Neural crest cell (in vitro differentiated cells): Measurements from ENCODE around the gene PAPOLA. TPM values are rescaled to one million over a fixed set of nuclear protein-coding genes. Genes with fewer than 3 reads are reported as not detected.

Source experiments
- DNase-seq: peaks from one replicate; pipeline ENCODE4 v3.0.0; 2021; ENCODE audit warnings: low read depth, mixed read lengths, low spot score
- H3K27ac Mint-ChIP-seq: one replicate; pipeline ENCODE4 v1.8.0; 2021; ENCODE audit warnings: mild to moderate bottlenecking, mixed read lengths; ENCODE audit not compliant: unreplicated experiment
- H3K27me3 Mint-ChIP-seq: 2 replicates; pipeline ENCODE4 v1.8.0; 2021; ENCODE audit warnings: low read depth, mild to moderate bottlenecking, mixed read lengths
- H3K36me3 Mint-ChIP-seq: 2 replicates; pipeline ENCODE4 v1.8.0; 2021; ENCODE audit warnings: low read depth, mild to moderate bottlenecking, mixed read lengths
- H3K4me1 Mint-ChIP-seq: 2 replicates; pipeline ENCODE4 v1.8.0; 2021; ENCODE audit warnings: mixed read lengths
- H3K4me3 Mint-ChIP-seq: one replicate; pipeline ENCODE4 v1.8.0; 2021; ENCODE audit warnings: mild to moderate bottlenecking, mixed read lengths
- H3K9me3 Mint-ChIP-seq: 2 replicates; pipeline ENCODE4 v1.8.0; 2021; ENCODE audit warnings: mixed read lengths
- CTCF ChIP-seq: fragments of 200-600 bp; sonication (generic); conservative IDR thresholded peaks from 2 replicates; pipeline ENCODE4 v1.5.0; 2021; ENCODE audit warnings: antibody characterized with exemption, mild to moderate bottlenecking
- total RNA-seq: library from RNA; stranded (reverse); gene quantifications from 2 replicates; pipeline ENCODE4 v1.2.1, GENCODE V29; 2021

PAPOLA gene
- total RNA-seq, 1 donor from 2014 or later = 215 TPM

- no peaks in the 10 kb centered on the region for H3K27me3 Mint-ChIP-seq
- H3K4me3 Mint-ChIP-seq = no peak overlapping the region
- peaks cover 36% of the 10 kb centered on the region for H3K4me1 Mint-ChIP-seq
- TF ChIP-seq CTCF = no peak
- no peaks in the 10 kb centered on the region for H3K36me3 Mint-ChIP-seq
- no peak for DNase-seq
- no peaks in the 10 kb centered on the region for H3K9me3 Mint-ChIP-seq
- H3K27ac Mint-ChIP-seq = no peak overlapping the region
Measured at GRCh38 chr14:96515731-96516130, 13.5 kb downstream of the PAPOLA start.

GRCh38 chr14:96516351-96516750, 14.2 kb downstream of the PAPOLA start:
- TF ChIP-seq CTCF = no peak
- H3K4me1 Mint-ChIP-seq = peaks cover 30% of the 10 kb centered on the region

GRCh38 chr14:96519970-96520369, 17.8 kb downstream of the PAPOLA start:
- no peak for TF ChIP-seq CTCF
- H3K36me3 Mint-ChIP-seq = no peaks in the 10 kb centered on the region
- no peak for DNase-seq

More at GRCh38 chr14:96516351-96516750, 14.2 kb downstream of the PAPOLA start:
- Mint-ChIP-seq H3K27ac (no peak overlapping the region), H3K27me3 (no peaks in the 10 kb centered on the region), H3K9me3 (no peaks in the 10 kb centered on the region), H3K4me3 (no peak overlapping the region), H3K36me3 (no peaks in the 10 kb centered on the region)
- DNase-seq = no peak

GRCh38 chr14:96525452-96525851, 23.3 kb downstream of the PAPOLA start:
- no peak overlapping the region for H3K27ac Mint-ChIP-seq
- no peaks in the 10 kb centered on the region for H3K9me3 Mint-ChIP-seq
- no peak for TF ChIP-seq CTCF
- no peak overlapping the region for H3K4me3 Mint-ChIP-seq
- H3K4me1 Mint-ChIP-seq = no peaks in the 10 kb centered on the region
- DNase-seq = no peak
- no peaks in the 10 kb centered on the region for H3K27me3 Mint-ChIP-seq
- peaks cover 4% of the 10 kb centered on the region for H3K36me3 Mint-ChIP-seq

More at GRCh38 chr14:96519970-96520369, 17.8 kb downstream of the PAPOLA start:
- Mint-ChIP-seq H3K4me3 (no peak overlapping the region), H3K27me3 (no peaks in the 10 kb centered on the region), H3K27ac (no peak overlapping the region), H3K9me3 (no peaks in the 10 kb centered on the region), H3K4me1 (peaks cover 19% of the 10 kb centered on the region)

GRCh38 chr14:96532632-96533031, 30.4 kb downstream of the PAPOLA start:
- H3K36me3 Mint-ChIP-seq = peaks cover 5% of the 10 kb centered on the region
- DNase-seq = no peak
- H3K4me1 Mint-ChIP-seq = no peaks in the 10 kb centered on the region
- no peak overlapping the region for H3K27ac Mint-ChIP-seq
- H3K9me3 Mint-ChIP-seq = no peaks in the 10 kb centered on the region
- no peak for TF ChIP-seq CTCF
- no peak overlapping the region for H3K4me3 Mint-ChIP-seq
- H3K27me3 Mint-ChIP-seq = no peaks in the 10 kb centered on the region

- H3K27ac Mint-ChIP-seq = no peak overlapping the region
- H3K36me3 Mint-ChIP-seq = peaks cover 7% of the 10 kb centered on the region
- H3K9me3 Mint-ChIP-seq = no peaks in the 10 kb centered on the region
- no peak for DNase-seq
- no peak overlapping the region for H3K4me3 Mint-ChIP-seq
- TF ChIP-seq CTCF = no peak
- no peaks in the 10 kb centered on the region for H3K27me3 Mint-ChIP-seq
- no peaks in the 10 kb centered on the region for H3K4me1 Mint-ChIP-seq
Measured at GRCh38 chr14:96536807-96537206, 34.6 kb downstream of the PAPOLA start.
